GM21381 (cell line): ENCODE results near the gene KDM4F.

ENCODE experiments used
- ATAC-seq: cut with Tn5 transposase; IDR thresholded peaks from one replicate; pipeline ENCODE4 v1.9.1; 2021; ENCODE audit warnings: mild to moderate bottlenecking, moderate library complexity; ENCODE audit not compliant: unreplicated experiment

The KDM4F gene

DNA sequence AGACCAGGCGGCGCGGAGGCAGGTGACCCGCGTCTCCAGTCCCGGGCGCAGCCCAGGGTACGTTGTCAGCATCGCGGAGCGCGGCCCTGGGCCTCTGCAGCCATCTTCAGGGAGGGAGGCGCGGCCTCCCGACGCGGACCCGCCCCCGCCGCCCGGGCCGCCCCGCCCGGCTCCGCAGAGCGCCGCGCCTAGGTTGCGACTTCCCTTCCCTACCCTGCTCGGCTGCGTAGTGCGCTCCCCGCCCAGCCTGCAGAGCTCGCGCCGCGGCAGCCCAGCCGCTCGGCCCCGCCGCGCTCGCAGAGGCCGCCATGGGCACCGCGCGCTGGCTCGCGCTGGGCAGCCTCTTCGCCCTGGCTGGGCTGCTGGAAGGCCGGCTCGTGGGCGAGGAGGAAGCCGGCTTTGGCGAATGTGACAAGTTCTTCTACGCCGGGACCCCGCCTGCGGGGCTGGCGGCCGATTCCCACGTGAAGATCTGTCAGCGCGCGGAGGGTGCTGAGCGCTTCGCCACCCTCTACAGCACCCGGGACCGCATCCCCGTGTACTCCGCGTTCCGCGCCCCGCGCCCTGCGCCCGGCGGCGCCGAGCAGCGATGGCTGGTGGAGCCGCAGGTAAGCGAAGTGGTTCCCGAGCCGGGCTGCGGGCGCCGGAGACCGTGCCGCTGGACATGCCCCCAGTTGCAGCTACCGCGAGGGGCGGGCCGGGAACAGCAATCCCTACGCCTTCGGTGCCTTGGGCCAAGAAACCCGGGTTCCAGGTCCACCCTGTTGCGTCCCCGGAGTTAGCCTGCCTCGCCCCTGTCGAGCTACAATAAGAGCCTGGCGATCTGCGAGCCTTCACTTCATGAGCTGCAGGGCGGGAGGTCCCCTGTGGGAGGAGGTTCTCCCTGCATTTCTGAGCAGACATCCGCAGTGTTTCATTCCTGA, 40.7 kb downstream of the KDM4F start, which contains the start of gene ENDOD1:
Gene ENDOD1 (plus strand): TSS at position 227 of the 923 bp plus-strand sequence. CDS start 82 bp downstream, at position 309.
- peak; percentile 85 for ATAC-seq

DNA sequence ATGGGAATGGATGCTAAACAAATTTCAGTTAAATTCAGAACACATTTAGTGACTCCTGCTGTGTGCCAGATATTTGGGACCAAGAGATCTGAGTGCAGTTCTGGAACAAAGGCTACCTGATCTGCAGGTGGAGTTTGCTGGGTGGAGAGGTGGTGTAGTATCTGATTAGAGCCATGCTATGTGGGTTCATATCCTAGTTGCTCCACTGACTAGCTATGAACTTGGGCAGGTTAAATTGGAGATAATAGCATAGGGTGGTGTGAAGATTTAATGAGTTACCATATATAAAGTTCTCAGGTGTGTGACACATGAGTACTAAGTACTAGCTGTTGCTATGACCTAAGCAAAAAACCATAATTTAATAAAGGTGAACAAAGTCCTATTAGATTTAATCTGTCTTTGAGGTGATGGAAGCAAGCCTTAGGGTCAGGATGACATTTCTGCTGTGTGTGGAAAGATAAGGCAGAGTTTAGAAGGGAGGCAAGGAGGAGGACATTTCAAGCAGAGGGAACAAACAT, 42.5 kb downstream of the KDM4F start:
- no peak for ATAC-seq

DNA sequence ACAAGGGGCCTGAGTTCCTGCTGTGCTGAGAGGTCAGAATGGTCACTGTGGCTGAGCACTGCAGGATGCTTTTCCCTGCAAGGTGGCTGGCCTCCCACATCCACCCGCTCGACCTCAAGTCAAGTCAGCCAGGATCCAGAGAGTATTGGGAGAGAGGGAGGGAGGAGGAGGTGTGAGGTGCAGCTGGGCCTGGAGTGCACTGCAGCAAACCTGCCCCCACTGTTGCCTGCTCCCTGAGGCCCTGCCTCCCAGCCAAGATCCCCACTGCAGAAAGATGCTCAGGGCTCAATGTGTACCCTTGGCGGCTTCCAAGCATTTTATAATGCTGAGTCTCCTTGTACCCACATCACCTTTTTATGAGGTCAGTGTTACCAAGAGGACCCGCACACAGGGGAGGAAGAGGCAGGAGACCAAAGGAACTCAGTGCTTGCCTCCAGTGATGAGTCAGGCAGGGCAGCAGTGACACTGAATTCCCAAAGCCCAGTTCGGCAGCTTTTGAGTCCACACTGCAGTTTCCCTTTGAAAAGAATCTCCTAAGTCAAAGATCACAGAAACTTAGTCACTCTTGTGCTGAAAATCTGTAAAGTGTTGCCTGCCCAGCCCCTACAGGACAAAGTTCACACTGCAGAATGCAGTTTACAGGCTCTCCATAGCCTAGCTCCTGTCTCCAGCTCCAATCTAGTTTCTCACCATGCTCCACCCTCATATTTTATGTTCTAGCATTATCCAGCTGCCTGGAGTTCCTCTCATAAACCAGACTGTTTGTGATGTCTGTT, 43.5 kb downstream of the KDM4F start:
- no peak for ATAC-seq

GRCh38 chr11:95093548-95093947, 44.3 kb downstream of the KDM4F start:
- no peak for ATAC-seq

DNA sequence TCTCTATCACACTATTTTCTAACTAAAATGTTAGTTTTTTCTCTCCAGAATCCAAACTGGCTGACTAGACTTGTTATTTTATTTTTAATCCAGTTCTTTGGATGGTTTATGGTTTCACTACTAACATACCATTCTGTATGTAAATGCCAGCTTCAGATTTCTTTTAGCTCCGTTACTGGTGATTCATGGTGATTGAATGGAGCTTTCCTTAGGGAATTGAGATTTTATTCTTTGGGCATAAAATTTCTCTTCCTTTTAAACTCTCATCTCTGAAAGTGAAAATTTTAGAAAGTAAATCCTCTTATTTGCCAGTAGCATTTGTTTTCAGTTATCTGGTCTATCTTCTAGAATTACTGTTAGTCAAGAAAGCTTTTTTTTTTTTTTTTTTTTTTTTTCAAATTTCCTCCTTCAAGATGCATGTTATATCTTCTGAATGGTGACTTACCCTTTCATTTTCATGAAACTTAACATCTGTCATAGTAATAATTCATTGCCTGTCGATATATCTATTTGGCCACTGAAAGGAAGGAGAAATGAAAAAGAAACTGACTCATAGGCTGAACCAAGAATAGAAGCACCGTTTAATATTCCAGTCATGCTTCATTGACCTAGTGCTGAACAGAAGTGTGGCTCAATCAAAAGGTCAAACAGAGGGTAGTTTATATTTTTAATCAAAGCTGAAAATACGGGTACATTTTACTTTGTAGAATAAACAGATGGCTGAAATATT, 46.8 kb downstream of the KDM4F start:
- peak; percentile 77 for ATAC-seq

GRCh38 chr11:95097209-95097608, 48.0 kb downstream of the KDM4F start:
- ATAC-seq = no peak

DNA sequence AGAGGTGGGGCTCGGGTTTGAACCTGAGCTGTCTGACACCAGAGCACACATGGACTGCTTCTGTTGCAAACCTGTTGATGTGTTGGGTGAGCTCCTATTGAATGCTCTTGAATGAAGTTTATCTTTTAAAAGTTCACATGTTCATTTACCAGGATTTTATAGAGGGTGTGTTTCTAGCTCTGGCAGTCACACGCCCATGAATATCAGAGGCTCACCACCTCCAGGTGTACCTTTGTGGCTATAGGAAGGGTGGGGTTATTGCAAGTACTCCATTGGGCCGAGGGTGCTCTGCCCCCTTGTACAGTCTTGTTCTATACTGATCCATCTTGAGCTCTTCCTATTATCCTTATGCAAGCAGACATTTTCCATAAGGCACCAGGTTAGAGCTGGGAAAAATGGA, 49.6 kb downstream of the KDM4F start:
- no peak for ATAC-seq

DNA sequence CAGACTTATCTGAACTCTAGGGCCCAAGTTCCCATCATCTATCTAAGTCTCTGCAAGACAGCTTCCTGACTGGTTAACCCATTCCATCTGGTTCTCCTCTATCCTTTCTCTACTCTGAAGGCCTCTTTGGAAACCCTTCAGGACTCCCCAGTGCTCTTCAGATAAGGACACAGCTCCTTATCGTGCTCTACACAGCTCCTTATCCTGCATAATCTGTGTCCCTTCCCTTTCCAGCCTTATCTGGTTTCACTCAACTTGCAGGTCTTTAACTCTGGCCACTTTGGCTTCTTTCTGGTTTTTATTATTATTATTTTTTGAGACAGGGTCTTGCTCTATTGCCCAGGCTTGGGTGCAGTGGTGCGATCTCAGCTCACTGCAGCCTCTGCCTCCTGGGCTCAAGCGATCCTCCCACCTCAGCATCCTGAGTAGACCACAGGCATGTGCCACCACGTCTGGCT, 51.0 kb downstream of the KDM4F start:
- no peak for ATAC-seq
